Cerebellar nuclear complex (tissue), 1 donor: ENCODE measurements around the gene TAF1L.
"Not testable (repeated sequence)": the region's sequence is repeated elsewhere in the genome, so short reads cannot be mapped to it uniquely, and the experiment has no call there.

Source experiments
- DNase-seq, 2 experiments: peaks; one replicate each; lab custom pipeline; 2025; lab: John Stamatoyannopoulos, UW

Gene TAF1L, protein sequence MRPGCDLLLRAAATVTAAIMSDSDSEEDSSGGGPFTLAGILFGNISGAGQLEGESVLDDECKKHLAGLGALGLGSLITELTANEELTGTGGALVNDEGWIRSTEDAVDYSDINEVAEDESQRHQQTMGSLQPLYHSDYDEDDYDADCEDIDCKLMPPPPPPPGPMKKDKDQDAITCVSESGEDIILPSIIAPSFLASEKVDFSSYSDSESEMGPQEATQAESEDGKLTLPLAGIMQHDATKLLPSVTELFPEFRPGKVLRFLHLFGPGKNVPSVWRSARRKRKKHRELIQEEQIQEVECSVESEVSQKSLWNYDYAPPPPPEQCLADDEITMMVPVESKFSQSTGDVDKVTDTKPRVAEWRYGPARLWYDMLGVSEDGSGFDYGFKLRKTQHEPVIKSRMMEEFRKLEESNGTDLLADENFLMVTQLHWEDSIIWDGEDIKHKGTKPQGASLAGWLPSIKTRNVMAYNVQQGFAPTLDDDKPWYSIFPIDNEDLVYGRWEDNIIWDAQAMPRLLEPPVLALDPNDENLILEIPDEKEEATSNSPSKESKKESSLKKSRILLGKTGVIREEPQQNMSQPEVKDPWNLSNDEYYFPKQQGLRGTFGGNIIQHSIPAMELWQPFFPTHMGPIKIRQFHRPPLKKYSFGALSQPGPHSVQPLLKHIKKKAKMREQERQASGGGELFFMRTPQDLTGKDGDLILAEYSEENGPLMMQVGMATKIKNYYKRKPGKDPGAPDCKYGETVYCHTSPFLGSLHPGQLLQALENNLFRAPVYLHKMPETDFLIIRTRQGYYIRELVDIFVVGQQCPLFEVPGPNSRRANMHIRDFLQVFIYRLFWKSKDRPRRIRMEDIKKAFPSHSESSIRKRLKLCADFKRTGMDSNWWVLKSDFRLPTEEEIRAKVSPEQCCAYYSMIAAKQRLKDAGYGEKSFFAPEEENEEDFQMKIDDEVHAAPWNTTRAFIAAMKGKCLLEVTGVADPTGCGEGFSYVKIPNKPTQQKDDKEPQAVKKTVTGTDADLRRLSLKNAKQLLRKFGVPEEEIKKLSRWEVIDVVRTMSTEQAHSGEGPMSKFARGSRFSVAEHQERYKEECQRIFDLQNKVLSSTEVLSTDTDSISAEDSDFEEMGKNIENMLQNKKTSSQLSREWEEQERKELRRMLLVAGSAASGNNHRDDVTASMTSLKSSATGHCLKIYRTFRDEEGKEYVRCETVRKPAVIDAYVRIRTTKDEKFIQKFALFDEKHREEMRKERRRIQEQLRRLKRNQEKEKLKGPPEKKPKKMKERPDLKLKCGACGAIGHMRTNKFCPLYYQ (N-terminal part only)

GRCh38 chr9:32635362-32635761 is at the start of gene TAF1L:
TSS of gene TAF1L (minus strand) at chr9:32635669. CDS start at chr9:32635579, 90 bp downstream.
- no peak for DNase-seq

GRCh38 chr9:32681751-32682150 is 46.3 kb upstream of the TAF1L start:
- DNase-seq = no peak

GRCh38 chr9:32677931-32678330 is 42.5 kb upstream of the TAF1L start:
- no peak for DNase-seq

GRCh38 chr9:32672469-32672868 is 37.0 kb upstream of the TAF1L start:
- no peak for DNase-seq

DNA sequence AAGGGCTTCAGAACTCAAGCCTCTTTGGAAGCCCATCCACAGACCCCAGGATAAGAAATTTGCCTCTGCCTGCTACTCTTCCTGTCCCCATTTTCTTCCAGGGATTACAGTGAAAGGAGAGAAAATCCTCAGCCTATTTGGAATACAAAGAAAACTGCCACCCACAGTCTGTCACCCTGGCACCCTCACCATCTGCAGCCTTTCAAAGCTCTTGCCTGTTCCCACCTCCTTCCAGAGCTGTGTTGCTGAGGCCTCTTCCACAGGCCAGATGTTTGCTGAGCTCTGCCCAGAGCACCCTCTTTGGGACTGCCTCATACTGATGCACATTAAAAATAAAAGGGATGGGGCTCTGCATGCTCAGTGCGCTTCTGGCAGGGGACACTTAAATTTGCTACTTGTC is 35.9 kb upstream of the TAF1L start:
- DNase-seq = no peak

GRCh38 chr9:32665101-32665500 is 29.6 kb upstream of the TAF1L start:
- DNase-seq = no peak

- no peak for DNase-seq
These were observed 28.3 kb upstream of the TAF1L start for GRCh38 chr9:32663741-32664140.

DNA sequence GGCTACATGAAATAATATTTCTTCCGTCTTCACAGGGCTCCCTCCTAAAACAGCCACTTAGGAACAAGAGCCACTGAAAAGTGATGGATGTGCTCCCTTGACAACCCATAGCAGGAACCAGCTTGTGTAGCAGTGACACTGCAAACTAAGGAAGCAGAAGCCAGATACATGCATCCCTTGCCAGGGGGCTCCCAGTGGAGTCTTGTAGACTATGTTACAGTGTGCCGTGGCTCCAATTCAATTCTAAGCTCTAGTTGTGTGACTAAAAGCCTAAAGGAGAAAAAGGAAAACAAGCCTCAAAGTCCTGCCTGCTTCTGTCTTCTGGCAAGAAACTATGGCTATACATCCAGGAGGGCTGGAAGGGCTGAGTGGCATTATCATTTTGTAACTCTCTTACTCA is 12.2 kb upstream of the TAF1L start:
- no peak for DNase-seq

DNA sequence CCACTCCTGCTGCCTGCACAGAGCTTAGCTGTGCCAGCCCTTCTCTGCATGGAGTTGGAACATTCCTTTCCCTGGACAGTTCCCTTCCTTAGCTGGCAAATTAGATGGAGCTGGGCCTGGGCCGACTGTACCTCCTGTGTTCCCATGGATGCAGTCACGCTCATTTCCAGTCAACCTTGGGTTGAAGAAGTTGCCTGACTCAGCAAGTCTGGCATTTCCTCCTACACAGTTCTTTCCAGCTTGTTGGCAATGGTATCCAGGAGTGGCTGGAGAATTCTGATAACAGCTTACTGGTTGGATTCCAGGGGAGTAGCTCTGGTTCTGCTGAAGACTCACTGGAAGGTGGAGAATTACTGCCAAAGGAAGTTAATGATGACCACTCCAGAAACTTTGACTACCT is 9.2 kb upstream of the TAF1L start:
- DNase-seq = no peak

DNA sequence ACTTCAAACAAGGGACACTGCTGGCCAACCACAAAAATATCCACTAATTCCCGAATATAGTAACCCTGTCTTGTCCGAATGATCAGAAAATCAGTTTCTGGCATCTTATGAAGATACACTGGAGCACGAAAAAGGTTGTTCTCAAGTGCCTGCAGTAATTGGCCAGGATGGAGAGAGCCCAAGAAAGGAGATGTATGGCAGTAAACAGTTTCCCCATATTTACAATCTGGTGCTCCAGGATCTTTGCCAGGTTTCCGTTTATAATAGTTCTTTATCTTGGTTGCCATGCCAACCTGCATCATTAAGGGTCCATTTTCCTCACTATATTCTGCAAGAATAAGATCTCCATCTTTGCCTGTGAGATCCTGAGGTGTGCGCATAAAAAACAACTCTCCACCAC is 2.3 kb downstream of the TAF1L start:
- DNase-seq = not testable (repeated sequence)

GRCh38 chr9:32631991-32632390 is 3.5 kb downstream of the TAF1L start:
- no peak for DNase-seq

DNA sequence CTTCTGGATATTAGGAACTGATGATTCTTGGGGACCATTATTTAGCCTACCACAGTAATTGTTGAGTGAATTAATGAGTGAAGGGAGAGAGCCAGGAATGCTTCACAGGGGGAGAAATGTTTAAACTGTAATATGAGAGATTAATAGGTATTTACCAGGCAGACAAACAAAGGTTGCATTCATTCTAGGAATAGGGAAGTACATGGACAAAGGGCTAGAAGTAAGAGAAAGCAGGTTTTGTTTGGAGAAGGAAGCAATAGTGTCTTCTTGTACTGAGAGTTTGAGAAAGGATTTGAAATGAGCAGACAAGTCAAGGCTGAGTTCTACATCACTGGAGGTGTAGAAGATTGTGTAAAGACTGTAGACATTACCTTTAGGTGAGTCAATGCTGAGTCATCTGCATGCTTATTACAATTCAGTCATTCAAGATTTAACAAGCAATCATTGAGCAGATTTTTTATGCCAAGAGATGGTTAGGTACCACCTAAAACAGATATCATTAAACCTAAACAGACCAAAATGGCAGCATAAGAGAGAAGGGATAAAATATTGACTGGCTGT is 8.0 kb downstream of the TAF1L start:
- no peak for DNase-seq

DNA sequence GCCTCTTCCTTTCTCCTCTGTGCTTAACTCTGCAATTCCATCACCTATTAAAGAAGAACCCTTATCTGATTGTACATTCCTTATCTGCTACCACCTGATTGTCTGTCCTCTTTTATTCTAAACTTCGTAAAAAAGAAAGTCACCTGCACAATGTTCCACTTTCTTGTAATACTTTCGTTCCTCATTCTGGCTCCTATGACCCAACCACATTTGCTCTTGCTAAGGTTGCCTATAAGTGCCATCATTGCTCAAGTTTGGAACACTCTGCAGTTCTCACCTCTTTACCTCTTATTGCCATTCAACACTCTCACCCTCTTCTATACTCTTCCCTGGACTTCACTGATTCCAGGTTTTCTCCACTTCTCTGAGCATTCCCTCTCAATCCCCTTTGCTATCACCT is 10.1 kb downstream of the TAF1L start:
- no peak for DNase-seq

DNA sequence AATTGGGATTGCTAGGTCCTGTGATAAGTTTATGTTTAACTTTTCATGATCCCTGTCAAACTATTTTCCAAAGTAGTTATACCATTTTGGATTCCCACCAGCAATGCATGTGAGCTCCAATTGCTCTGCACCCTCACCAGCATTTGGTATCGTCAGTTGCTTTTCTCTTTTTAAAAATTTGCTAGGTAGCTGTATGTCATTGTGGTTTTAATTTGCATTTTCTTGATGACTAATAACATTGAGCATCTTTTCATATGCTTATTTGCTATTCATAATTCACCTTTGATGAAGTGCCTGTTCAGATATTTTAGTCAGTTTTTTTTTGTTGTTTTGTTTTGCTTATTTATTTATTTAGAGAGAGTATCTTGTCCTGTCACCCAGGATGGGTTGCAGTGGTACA is 12.5 kb downstream of the TAF1L start:
- DNase-seq = no peak

DNA sequence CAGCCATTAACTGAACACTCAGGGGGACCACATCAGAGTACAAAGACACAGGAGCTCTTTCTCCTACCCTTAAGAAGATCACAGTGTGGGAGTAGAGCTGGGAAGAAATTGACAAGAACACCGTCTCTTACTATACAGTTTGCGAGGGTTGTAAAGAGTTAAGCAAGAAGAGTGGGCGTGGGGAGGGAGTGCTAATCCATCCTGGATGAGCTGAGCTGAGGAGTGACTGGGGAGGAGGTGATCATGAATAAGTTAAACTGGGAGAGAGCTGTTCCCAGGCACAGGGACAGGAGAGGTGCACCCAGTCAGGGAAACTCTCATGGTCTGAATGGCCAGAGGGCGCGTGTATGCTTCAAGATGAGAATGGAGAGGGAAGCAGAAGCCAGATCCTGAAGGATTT is 17.2 kb downstream of the TAF1L start:
- no peak for DNase-seq

DNA sequence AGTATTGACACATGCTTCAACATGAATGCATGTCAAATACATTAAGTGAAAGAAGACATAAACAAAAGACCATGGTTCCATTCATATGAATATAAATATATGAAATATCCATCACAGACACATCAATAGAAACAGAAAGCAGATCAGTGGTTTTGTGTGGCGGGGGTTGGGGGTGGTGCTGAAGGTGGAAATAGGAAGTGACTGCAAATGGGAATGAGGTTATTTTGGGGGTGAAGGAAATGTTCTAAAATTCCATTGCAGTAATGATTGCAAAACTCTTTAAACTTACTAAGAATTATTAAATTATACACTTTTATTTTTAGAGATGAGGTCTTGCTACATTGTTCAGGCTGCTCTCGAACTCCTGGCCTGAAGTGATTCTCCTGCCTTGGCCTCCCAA is 28.7 kb downstream of the TAF1L start:
- DNase-seq = no peak

DNA sequence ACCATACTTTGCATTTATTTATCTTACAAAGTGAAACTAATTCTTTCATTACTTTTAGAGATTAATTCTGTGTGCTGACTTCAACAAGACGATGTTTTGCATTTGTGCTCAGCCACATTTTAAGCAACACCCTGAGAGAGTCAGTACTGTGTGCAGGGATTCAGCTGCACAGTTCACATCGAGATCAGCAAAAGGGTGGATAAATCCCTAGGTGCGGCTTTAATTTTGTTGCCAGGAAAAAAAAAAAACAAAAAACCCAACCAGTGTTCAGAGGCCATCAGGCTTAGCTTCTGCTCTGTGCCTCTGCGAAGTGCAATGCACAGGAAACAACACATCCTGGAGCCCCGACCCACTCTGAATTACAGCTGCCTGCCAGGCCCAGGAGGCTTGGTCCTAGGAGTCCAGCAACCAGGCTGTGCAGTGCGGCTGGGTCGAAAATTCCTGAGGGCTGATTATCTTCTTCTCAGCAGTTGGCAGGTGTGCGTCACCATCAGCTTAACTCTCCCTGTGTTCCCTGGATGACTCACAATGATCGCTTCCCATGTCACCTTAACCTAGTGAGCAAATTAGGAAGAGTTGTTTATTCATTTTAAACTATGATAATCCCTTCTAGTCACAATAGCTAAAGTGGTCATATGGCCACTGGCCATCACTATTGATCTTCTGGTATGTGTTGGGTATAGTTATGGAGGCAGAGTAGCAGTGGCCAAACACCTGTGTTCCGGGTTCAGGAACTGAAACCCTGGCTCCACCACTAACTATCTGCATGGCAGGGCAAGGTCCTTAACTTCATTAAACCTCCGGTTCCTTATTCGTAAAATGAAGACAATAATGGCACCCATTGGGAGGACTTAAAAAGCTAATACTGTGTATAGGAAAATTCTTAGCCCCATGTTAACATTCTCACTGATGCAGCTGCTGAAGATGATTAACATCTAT is 31.3 kb downstream of the TAF1L start:
- no peak for DNase-seq

DNA sequence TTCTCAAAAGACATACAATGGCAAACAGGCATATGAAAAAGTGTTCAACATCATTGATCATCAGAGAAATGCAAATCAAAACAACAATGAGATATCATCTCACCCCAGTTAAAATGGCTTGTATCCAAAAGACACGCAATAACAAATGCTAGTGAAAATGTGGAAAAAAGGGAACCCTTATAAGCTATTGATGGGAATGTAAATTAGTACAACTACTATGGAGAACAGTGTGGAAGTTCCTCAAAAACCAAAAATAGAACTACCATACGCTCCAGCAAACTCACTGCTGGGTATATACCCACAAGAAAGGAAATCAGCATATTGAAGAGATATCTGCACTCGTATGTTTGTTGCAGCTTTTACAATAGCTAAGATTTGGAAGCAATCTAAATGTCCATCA is 36.4 kb downstream of the TAF1L start:
- DNase-seq = not testable (repeated sequence)

DNA sequence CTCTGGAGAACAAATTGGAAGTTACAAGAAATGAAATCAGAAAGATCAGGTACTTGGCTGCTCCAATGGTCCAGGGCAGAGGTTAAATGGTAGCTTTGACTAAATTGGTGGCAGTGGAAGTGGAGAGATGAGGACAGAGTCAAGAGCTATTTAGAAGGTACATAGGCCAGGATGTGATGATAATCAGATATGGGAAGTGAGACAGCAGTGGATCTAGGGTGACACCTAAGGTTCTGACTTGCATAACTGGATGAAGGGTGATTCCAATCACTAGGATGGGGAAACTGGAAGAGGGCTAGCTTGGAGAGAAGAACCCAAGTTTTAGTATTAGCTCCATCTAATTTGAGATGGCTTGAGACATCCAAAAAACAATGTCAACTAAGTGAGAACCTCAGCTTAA is 38.5 kb downstream of the TAF1L start:
- DNase-seq = no peak

- DNase-seq = no peak
These were observed 39.2 kb downstream of the TAF1L start for GRCh38 chr9:32596096-32596865.
